Natural killer cell (primary cell): ENCODE data around the gene EMP2. TPM values are rescaled to one million over a fixed set of nuclear protein-coding genes. Genes with fewer than 3 reads are reported as not detected.

Experiments used
- ATAC-seq, 3 donors: fragments of 150-1000 bp in 2 of 3; fragments of 200-7000 bp in 1 of 3; cut with Tn5 transposase; 1 replicate in 1 of 3; 2 replicates in 2 of 3; pipeline ENCODE4 v1.10.0; 2021; ENCODE audit warnings: mild to moderate bottlenecking in 2 of 3, moderate library complexity in 2 of 3
- DNase-seq, 2 donors: peaks; one replicate each; pipeline versions ENCODE4 v3.0.0 to v3.0.0-alpha.2; 2013 to 2021; ENCODE audit warnings: mixed read lengths in 1 of 2
- H3K27ac ChIP-seq: one replicate; pipeline ENCODE4 v1.5.1; 2013; ENCODE audit warnings: mild to moderate bottlenecking, low read length
- H3K27me3 ChIP-seq: one replicate; pipeline ENCODE4 v1.6.1; 2013; ENCODE audit warnings: low read length; ENCODE audit not compliant: control insufficient read depth, insufficient read depth
- H3K36me3 ChIP-seq: one replicate; pipeline ENCODE4 v1.6.1; 2013; ENCODE audit warnings: low read length; ENCODE audit not compliant: control insufficient read depth, insufficient read depth
- H3K4me1 ChIP-seq: one replicate; pipeline ENCODE4 v1.6.1; 2013; ENCODE audit warnings: low read length; ENCODE audit not compliant: control insufficient read depth, insufficient read depth
- H3K4me3 ChIP-seq: one replicate; pipeline ENCODE4 v1.5.1; 2013; ENCODE audit warnings: low read length
- H3K9me3 ChIP-seq: one replicate; pipeline ENCODE4 v1.6.1; 2013; ENCODE audit warnings: low read length; ENCODE audit not compliant: control insufficient read depth, insufficient read depth
- H3K27ac Mint-ChIP-seq, 2 donors: one replicate each; pipeline ENCODE4 v1.8.0; 2022; ENCODE audit warnings: mild to moderate bottlenecking in 2 of 2, mixed read lengths in 2 of 2, moderate library complexity in 1 of 2
- H3K27me3 Mint-ChIP-seq, 2 donors: one replicate each; pipeline ENCODE4 v1.8.0; 2022; ENCODE audit warnings: low read depth in 2 of 2, mixed read lengths in 2 of 2
- H3K36me3 Mint-ChIP-seq: one replicate; pipeline ENCODE4 v1.8.0; 2022; ENCODE audit warnings: mixed read lengths
- H3K4me1 Mint-ChIP-seq, 2 donors: one replicate each; pipeline ENCODE4 v1.8.0; 2022; ENCODE audit warnings: mixed read lengths in 2 of 2
- H3K4me3 Mint-ChIP-seq: one replicate; pipeline ENCODE4 v1.8.0; 2022; ENCODE audit warnings: mild to moderate bottlenecking, moderate library complexity, mixed read lengths
- H3K9me3 Mint-ChIP-seq, 2 donors: one replicate each; pipeline ENCODE4 v1.8.0; 2022; ENCODE audit warnings: mixed read lengths in 2 of 2
- WGBS: methylation state at CpG from one replicate; pipeline ENCODE4 v1.1.7; 2013; ENCODE audit warnings: missing lambda C conversion rate; ENCODE audit not compliant: insufficient coverage; 5-methylcytosine and 5-hydroxymethylcytosine counted together
- intact Hi-C: fragments of 100-400 bp; cut with micrococcal nuclease; formaldehyde crosslinking; loops from one replicate; pipeline ENCODE4 v1.14.2; 2022
- total RNA-seq, 4 donors: library from RNA; stranded (reverse); fragments of 120-200 nt in 1 of 4; gene quantifications; one replicate each; pipeline versions ENCODE4 v1.2.3 to v1.2.4, GENCODE V29; 2013 to 2022
- TF ChIP-seq, protein P1 (sequence below): fragments of 200-600 bp; IDR thresholded peaks from one replicate; pipeline ENCODE4 v1.8.0; 2022; ENCODE audit warnings: antibody characterized with exemption

Gene EMP2
- total RNA-seq, 3 donors from 2014 or later (not counting 1 experiment from before 2014, with no cell fraction given) = not detected

DNA sequence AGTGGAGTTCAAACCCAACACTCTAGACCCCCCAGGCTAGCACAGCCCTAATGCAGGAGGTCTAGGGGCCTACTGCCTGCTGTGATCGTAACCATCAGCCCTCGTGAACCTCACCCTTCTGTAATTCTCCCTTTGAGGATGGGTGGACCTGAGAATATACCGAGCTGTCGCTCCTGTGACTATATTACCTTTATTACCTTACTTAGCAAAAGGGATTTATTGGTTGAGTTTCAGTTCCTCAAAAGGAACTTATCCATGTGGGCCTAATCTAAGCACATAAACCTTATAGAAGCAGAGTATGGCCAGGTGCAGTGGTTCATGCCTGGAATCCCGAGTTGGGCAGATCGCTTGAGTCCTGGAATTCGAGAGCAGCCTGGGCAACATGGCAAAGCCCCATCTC, 19.2 kb upstream of the EMP2 start:
- Mint-ChIP-seq H3K27ac (no peak overlapping the region), H3K4me1 (no peaks in the 10 kb centered on the region), H3K36me3 (no peaks in the 10 kb centered on the region), H3K4me3 (no peak overlapping the region), H3K27me3 (peaks cover 5 to 9% of the 10 kb centered on the region in 2 donors), H3K9me3 (no peaks in the 10 kb centered on the region)
- Histone ChIP-seq H3K4me3 (no peak overlapping the region), H3K27ac (no peak overlapping the region), H3K36me3 (no peaks in the 10 kb centered on the region), H3K9me3 (no peaks in the 10 kb centered on the region), H3K27me3 (peaks cover 3% of the 10 kb centered on the region), H3K4me1 (peaks cover 3% of the 10 kb centered on the region)
- 80% methylated on average over 5 of the region's 7 CpGs for WGBS
- TF ChIP-seq, protein P1, sequence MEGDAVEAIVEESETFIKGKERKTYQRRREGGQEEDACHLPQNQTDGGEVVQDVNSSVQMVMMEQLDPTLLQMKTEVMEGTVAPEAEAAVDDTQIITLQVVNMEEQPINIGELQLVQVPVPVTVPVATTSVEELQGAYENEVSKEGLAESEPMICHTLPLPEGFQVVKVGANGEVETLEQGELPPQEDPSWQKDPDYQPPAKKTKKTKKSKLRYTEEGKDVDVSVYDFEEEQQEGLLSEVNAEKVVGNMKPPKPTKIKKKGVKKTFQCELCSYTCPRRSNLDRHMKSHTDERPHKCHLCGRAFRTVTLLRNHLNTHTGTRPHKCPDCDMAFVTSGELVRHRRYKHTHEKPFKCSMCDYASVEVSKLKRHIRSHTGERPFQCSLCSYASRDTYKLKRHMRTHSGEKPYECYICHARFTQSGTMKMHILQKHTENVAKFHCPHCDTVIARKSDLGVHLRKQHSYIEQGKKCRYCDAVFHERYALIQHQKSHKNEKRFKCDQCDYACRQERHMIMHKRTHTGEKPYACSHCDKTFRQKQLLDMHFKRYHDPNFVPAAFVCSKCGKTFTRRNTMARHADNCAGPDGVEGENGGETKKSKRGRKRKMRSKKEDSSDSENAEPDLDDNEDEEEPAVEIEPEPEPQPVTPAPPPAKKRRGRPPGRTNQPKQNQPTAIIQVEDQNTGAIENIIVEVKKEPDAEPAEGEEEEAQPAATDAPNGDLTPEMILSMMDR = no peak
- intact Hi-C loops = no loop called here
- ATAC-seq (no peak), DNase-seq (no peak)

DNA sequence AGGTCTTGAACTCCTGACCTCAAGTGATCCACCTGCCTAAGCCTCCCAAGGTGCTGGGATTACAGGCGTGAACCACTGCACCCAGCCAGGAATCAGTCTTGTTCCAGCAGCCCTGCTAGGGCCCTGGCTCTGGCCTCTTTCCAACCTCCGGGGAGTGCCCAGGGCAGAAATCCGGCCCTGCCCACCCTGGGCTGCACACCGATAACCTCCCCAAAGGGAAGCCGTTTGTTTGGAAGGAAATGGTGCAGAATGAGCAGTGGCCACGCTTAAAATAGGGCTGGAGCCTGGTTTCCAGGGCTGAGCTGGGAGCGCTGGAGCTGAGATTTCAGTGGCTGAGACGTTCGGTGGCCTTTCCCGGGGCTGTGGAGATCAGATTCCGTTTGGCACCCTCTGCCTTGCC, 17.8 kb upstream of the EMP2 start:
- Histone ChIP-seq H3K4me1 (peaks cover 3% of the 10 kb centered on the region), H3K27me3 (peaks cover 3% of the 10 kb centered on the region), H3K36me3 (no peaks in the 10 kb centered on the region), H3K4me3 (no peak overlapping the region), H3K27ac (no peak overlapping the region), H3K9me3 (no peaks in the 10 kb centered on the region)
- peaks cover 5 to 9% of the 10 kb centered on the region in 2 donors for H3K27me3 Mint-ChIP-seq
- H3K27ac Mint-ChIP-seq = no peak overlapping the region
- DNase-seq (no peak), ATAC-seq (no peak)
- WGBS = 14% methylated on average over 11 of the region's 11 CpGs
- no peaks in the 10 kb centered on the region for H3K9me3 Mint-ChIP-seq
- H3K4me1 Mint-ChIP-seq = no peaks in the 10 kb centered on the region
- TF ChIP-seq, protein P1 = no peak
- no peak overlapping the region for H3K4me3 Mint-ChIP-seq
- intact Hi-C loops = no loop called here
- no peaks in the 10 kb centered on the region for H3K36me3 Mint-ChIP-seq

DNA sequence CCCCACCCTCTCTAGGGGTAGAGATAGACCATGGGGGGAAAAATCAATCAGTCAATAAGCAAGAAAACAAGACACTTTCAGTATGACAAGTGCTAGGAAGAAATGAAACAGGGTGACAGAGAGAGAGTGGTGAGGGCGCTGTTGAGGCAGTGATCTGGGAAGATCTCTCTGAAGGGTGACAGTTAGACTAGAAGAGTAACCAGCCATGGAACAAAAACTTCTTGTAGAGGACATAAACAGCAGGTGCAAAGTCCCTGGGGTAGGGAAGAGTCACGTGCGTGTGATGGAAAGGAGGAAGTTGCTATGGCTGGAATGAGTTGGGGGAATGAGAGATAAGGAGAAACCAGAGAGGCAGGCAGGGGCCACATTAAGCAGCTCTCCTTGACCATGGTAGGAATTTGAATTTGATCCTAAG, 16.8 kb upstream of the EMP2 start:
- no peak overlapping the region for H3K4me3 ChIP-seq
- Mint-ChIP-seq H3K4me3 (no peak overlapping the region), H3K27me3 (peaks cover 1 to 9% of the 10 kb centered on the region in 2 donors), H3K27ac (no peak overlapping the region), H3K4me1 (no peaks in the 10 kb centered on the region), H3K9me3 (no peaks in the 10 kb centered on the region), H3K36me3 (no peaks in the 10 kb centered on the region)
- WGBS = 50% methylated on average over 3 of the region's 3 CpGs
- no peaks in the 10 kb centered on the region for H3K9me3 ChIP-seq
- ATAC-seq = no peak
- no peaks in the 10 kb centered on the region for H3K36me3 ChIP-seq
- H3K27me3 ChIP-seq = peaks cover 3% of the 10 kb centered on the region
- no peak for DNase-seq
- H3K27ac ChIP-seq = no peak overlapping the region
- TF ChIP-seq, protein P1 = no peak
- intact Hi-C loops = no loop called here
- H3K4me1 ChIP-seq = peaks cover 3% of the 10 kb centered on the region

DNA sequence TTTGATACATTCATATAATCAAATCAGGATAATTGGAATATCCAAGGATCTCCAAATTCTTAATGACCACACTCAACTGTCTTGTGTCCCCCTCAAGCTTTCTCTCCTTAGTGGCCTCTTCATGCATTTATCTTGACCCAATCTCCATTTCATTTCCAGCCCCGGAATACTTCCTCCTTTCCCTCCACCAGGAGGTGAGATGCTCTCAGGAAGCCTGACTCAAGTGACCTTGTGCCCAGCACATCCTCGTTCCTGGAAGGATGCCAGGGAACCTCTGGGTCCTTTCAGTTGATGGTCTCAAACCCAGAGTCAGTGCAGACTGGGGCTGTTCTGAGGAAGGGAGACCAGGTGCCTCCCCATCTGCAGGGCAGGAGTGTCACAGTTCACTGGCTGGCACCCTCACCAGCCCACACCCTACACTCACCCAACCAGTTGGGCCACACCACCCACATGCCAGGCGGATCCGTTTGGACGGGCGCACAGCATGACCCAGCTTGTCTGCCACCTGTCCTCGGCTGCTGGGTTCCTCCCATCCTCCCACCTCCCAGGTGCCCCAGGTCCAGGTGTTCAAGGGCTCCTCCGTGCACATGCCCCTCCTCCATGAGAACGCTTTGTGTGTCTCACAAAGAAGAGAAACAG, 14.0 kb upstream of the EMP2 start:
- Mint-ChIP-seq H3K9me3 (no peaks in the 10 kb centered on the region), H3K27me3 (peaks cover 0 to 9% of the 10 kb centered on the region in 2 donors), H3K36me3 (no peaks in the 10 kb centered on the region), H3K4me1 (no peaks in the 10 kb centered on the region), H3K4me3 (no peak overlapping the region), H3K27ac (no peak overlapping the region)
- H3K27ac ChIP-seq = no peak overlapping the region
- peaks cover 3% of the 10 kb centered on the region for H3K4me1 ChIP-seq
- intact Hi-C loops = no loop called here
- no peaks in the 10 kb centered on the region for H3K9me3 ChIP-seq
- ATAC-seq (no peak), DNase-seq (no peak)
- peaks cover 3% of the 10 kb centered on the region for H3K27me3 ChIP-seq
- 61% methylated on average over 9 of the region's 9 CpGs for WGBS
- no peak overlapping the region for H3K4me3 ChIP-seq
- TF ChIP-seq, protein P1 = no peak
- no peaks in the 10 kb centered on the region for H3K36me3 ChIP-seq
